GM12878 (cell line): ENCODE measurements around the gene ABCB8. TPM values are rescaled to one million over a fixed set of nuclear protein-coding genes. Genes with fewer than 3 reads are reported as not detected.

Experiments used
- CBFB ChIP-seq: IDR thresholded peaks from 2 replicates; pipeline ENCODE4 v1.6.1; 2016; ENCODE audit warnings: antibody characterized with exemption, low read depth
- CBX3 ChIP-seq: fragments of 200-600 bp; sonication (generic); IDR thresholded peaks from 2 replicates; pipeline ENCODE4 v1.6.1; 2016; ENCODE audit warnings: low read depth, borderline replicate concordance
- CEBPZ ChIP-seq: fragments of 150-350 bp; IDR thresholded peaks from 2 replicates; pipeline ENCODE4 v1.6.1; 2016; ENCODE audit warnings: low read depth, low read length
- ELK1 ChIP-seq: IDR thresholded peaks from 2 replicates; pipeline ENCODE4 v1.6.1; 2012; ENCODE audit warnings: low read depth, low read length, improper control_type of control experiment
- GABPA ChIP-seq: IDR thresholded peaks from 2 replicates; pipeline ENCODE4 v1.6.1; 2014; ENCODE audit warnings: antibody characterized with exemption, low read depth, mild to moderate bottlenecking, inconsistent platforms
- HDAC2 ChIP-seq: fragments of 200-600 bp; sonication (generic); IDR thresholded peaks from 2 replicates; pipeline ENCODE4 v1.6.1; 2017
- HDGF ChIP-seq: fragments of 450-650 bp; IDR thresholded peaks from 2 replicates; pipeline ENCODE4 v1.6.1; 2016; ENCODE audit warnings: antibody characterized with exemption
- IKZF2 ChIP-seq, 2 experiments: fragments of 450-650 bp; IDR thresholded peaks; 2 replicates each; pipeline ENCODE4 v1.6.1; 2017; ENCODE audit warnings: mild to moderate bottlenecking in 2 of 2, moderate library complexity in 2 of 2
- IRF5 ChIP-seq: fragments of 450-650 bp; IDR thresholded peaks from 2 replicates; pipeline ENCODE4 v1.6.1; 2017; ENCODE audit warnings: borderline replicate concordance
- MEF2A ChIP-seq: IDR thresholded peaks from 2 replicates; pipeline ENCODE4 v1.6.1; 2011; ENCODE audit warnings: low read depth, mild to moderate bottlenecking, low read length, moderate library complexity; ENCODE audit not compliant: insufficient read depth
- MEF2B ChIP-seq: fragments of 450-650 bp; IDR thresholded peaks from 2 replicates; pipeline ENCODE4 v1.6.1; 2018; ENCODE audit warnings: mild to moderate bottlenecking, moderate library complexity; ENCODE audit not compliant: partially characterized antibody, poor library complexity, severe bottlenecking
- MTA3 ChIP-seq: IDR thresholded peaks from 2 replicates; pipeline ENCODE4 v1.6.1; 2012; ENCODE audit warnings: low read length, inconsistent platforms, borderline replicate concordance
- NFIC ChIP-seq: IDR thresholded peaks from 2 replicates; pipeline ENCODE4 v1.6.1; 2012; ENCODE audit warnings: low read depth, mild to moderate bottlenecking, inconsistent platforms, low read length, moderate library complexity
- NRF1 ChIP-seq: conservative IDR thresholded peaks from 2 replicates; pipeline ENCODE4 v1.6.1; 2011; ENCODE audit warnings: mild to moderate bottlenecking, low read depth, low read length, improper control_type of control experiment
- RAD21 ChIP-seq: IDR thresholded peaks from 2 replicates; pipeline ENCODE4 v1.6.1; 2011; ENCODE audit warnings: mild to moderate bottlenecking, low read depth, low read length, moderate library complexity; ENCODE audit not compliant: insufficient read depth
- RB1 ChIP-seq: fragments of 450-650 bp; formaldehyde crosslinking; IDR thresholded peaks from 2 replicates; pipeline ENCODE4 v1.6.1; 2017; ENCODE audit warnings: mild to moderate bottlenecking, borderline replicate concordance
- RBBP5 ChIP-seq: fragments of 200-600 bp; sonication (generic); conservative IDR thresholded peaks from 2 replicates; pipeline ENCODE4 v1.6.1; 2016
- REST ChIP-seq: IDR thresholded peaks from 2 replicates; pipeline ENCODE4 v1.6.1; 2012; ENCODE audit warnings: mild to moderate bottlenecking, low read depth, low read length
- RFX5 ChIP-seq: IDR thresholded peaks from 2 replicates; pipeline ENCODE4 v1.6.1; 2011; ENCODE audit warnings: low read depth, low read length, improper control_type of control experiment
- SMAD1 ChIP-seq: fragments of 450-650 bp; IDR thresholded peaks from 2 replicates; pipeline ENCODE4 v1.6.1; 2018; ENCODE audit warnings: mild to moderate bottlenecking, low read depth; ENCODE audit not compliant: partially characterized antibody
- SREBF1 ChIP-seq: IDR thresholded peaks from 2 replicates; pipeline ENCODE4 v1.6.1; 2012; ENCODE audit warnings: mild to moderate bottlenecking, low read length
- SRF ChIP-seq, 2 experiments: IDR thresholded peaks; 2 replicates each; pipeline ENCODE4 v1.6.1; 2011; ENCODE audit warnings: low read depth in 2 of 2, low read length in 2 of 2, mild to moderate bottlenecking in 1 of 2, moderate library complexity in 1 of 2
- WRNIP1 ChIP-seq: IDR thresholded peaks from 2 replicates; pipeline ENCODE4 v1.6.1; 2011; ENCODE audit warnings: low read depth, low read length, improper control_type of control experiment, borderline replicate concordance
- polyA plus RNA-seq, 11 experiments: library from polyadenylated mRNA; depleted of rRNA in 4 of 11; unstranded in 6 of 11; stranded (reverse) in 5 of 11; fragments of >200 nt; fragmentation: Nextera tagmentation in 4 of 11; fragmentation: Illumina TruSeq in 1 of 11; extraction: Ambion mirVana in 4 of 11; extraction: Trizol in 1 of 11; gene quantifications; 1 replicate in 1 of 11; 2 replicates in 10 of 11; pipeline versions ENCODE4 v1.2.1 to v1.2.3, GENCODE V29; 2011 to 2016; ENCODE audit warnings: inconsistent platforms in 2 of 11, missing spikeins in 2 of 11, low read depth in 1 of 11
- total RNA-seq, 4 experiments: library from RNA; depleted of rRNA in 3 of 4; stranded (reverse); fragments of >200 nt in 3 of 4; fragmentation: Illumina TruSeq in 1 of 4; extraction: Trizol in 1 of 4; gene quantifications; 2 replicates each; pipeline versions ENCODE4 v1.2.1 to v1.2.3, GENCODE V29; 2013 to 2021

ABCB8 gene
- total and polyA plus RNA-seq, 10 of the 15 experiments (the other 5 are each of a cell fraction or from before 2014, with no cell fraction given): 0.77 to 34.8 (median 18.9) TPM

- TF ChIP-seq REST: 0 out of 2 replicates have a peak, but pooled peaks have one; percentile 5
- TF ChIP-seq NRF1: 0 out of 2 replicates have a peak, but pooled peaks have one; percentile 22
- TF ChIP-seq WRNIP1: no peak
- TF ChIP-seq CBFB: peak; percentile 46; the same call in 1 of the 2 replicates
- no peak for TF ChIP-seq IRF5
- TF ChIP-seq ELK1: no peak
- TF ChIP-seq SRF (IDR thresholded peaks at IDR 0.05; ENCODE audit: low read depth in 2 of 2, low read length in 2 of 2): peak in 1 of 2 experiments; percentile 50; a peak in 1 of 4 replicates
- TF ChIP-seq RBBP5: no peak
- peak; percentile 24 for TF ChIP-seq MEF2B
- no peak for TF ChIP-seq HDGF
- no peak for TF ChIP-seq CBX3
- TF ChIP-seq MEF2A: no peak
- no peak for TF ChIP-seq RAD21
- TF ChIP-seq MTA3: no peak
- no peak for TF ChIP-seq SREBF1
- no peak for TF ChIP-seq IKZF2 (IDR thresholded peaks at IDR 0.05)
- TF ChIP-seq RB1: peak; percentile 89; the same call in 1 of the 2 replicates
- no peak for TF ChIP-seq NFIC
- no peak for TF ChIP-seq GABPA
- no peak for TF ChIP-seq HDAC2
- no peak for TF ChIP-seq RFX5
- TF ChIP-seq SMAD1: no peak
- no peak for TF ChIP-seq CEBPZ
Observed at GRCh38 chr7:151080522-151081169, 52.4 kb downstream of the ABCB8 start, which contains the start of gene FASTK (continued).
